ENCODE results near the gene PSKH1. TPM values are rescaled to one million over a fixed set of nuclear protein-coding genes. Genes with fewer than 3 reads are reported as not detected.

Gene PSKH1
- total RNA-seq, 1 donor from 2014 or later = 19.5 TPM

GRCh38 chr16:67942200-67942509 lies 49.1 kb downstream of the PSKH1 start:
- peaks cover 70% of the 10 kb centered on the region for H3K36me3 ChIP-seq

GRCh38 chr16:67942510-67943255 lies 49.6 kb downstream of the PSKH1 start:
- peak overlapping the region; percentile 80 for H3K27ac ChIP-seq (replicated peaks)

More at GRCh38 chr16:67942200-67942509, 49.1 kb downstream of the PSKH1 start:
- intact Hi-C loops (cut with micrococcal nuclease) = no loop called here
- TF ChIP-seq CTCF (IDR thresholded peaks at IDR 0.05; ENCODE audit: borderline replicate concordance) = peak; percentile 71
- no peak for DNase-seq
- H3K4me1 ChIP-seq = peaks cover 80% of the 10 kb centered on the region
- no peak overlapping the region for H3K4me3 ChIP-seq
- H3K27ac ChIP-seq (replicated peaks) = peak overlapping the region; percentile 80
- no peaks in the 10 kb centered on the region for H3K9me3 ChIP-seq (replicated peaks)
- no peaks in the 10 kb centered on the region for H3K27me3 ChIP-seq (ENCODE audit: low read depth)

GRCh38 chr16:67943256-67943618 lies 50.2 kb downstream of the PSKH1 start:
- TF ChIP-seq CTCF (IDR thresholded peaks at IDR 0.05; ENCODE audit: borderline replicate concordance) = no peak
- H3K4me3 ChIP-seq = no peak overlapping the region
- intact Hi-C loops (cut with micrococcal nuclease) = no loop called here
- no peaks in the 10 kb centered on the region for H3K9me3 ChIP-seq (replicated peaks)
- peaks cover 85% of the 10 kb centered on the region for H3K4me1 ChIP-seq
- DNase-seq = no peak
- no peaks in the 10 kb centered on the region for H3K27me3 ChIP-seq (ENCODE audit: low read depth)
- H3K27ac ChIP-seq (replicated peaks) = peak overlapping the region; percentile 80
- peaks cover 81% of the 10 kb centered on the region for H3K36me3 ChIP-seq

More at GRCh38 chr16:67942510-67943255, 49.6 kb downstream of the PSKH1 start:
- no peaks in the 10 kb centered on the region for H3K9me3 ChIP-seq (replicated peaks)
- no peak overlapping the region for H3K4me3 ChIP-seq
- no peak for DNase-seq
- intact Hi-C loops (cut with micrococcal nuclease) = no loop called here
- H3K4me1 ChIP-seq = peaks cover 80% of the 10 kb centered on the region
- no peak for TF ChIP-seq CTCF (IDR thresholded peaks at IDR 0.05; ENCODE audit: borderline replicate concordance)
- peaks cover 75% of the 10 kb centered on the region for H3K36me3 ChIP-seq
- no peaks in the 10 kb centered on the region for H3K27me3 ChIP-seq (ENCODE audit: low read depth)

- H3K27ac ChIP-seq (replicated peaks) = peak within 1 kb of the TSS; percentile 80
Measured at GRCh38 chr16:67943619-67944504, 50.8 kb downstream of the PSKH1 start, which contains the start of gene LCAT. Gene LCAT, minus strand, starts transcription at chr16:67944120. Its CDS starts 19 bp downstream, at chr16:67944101.

More at GRCh38 chr16:67943619-67944504, 50.8 kb downstream of the PSKH1 start, which contains the start of gene LCAT:
- intact Hi-C loops (cut with micrococcal nuclease) = no loop called here
- peak; percentile 69 for DNase-seq
- Histone ChIP-seq H3K27me3 (ENCODE audit: low read depth) (no peaks in the 10 kb centered on the region), H3K9me3 (replicated peaks) (no peaks in the 10 kb centered on the region), H3K4me3 (no peak within 1 kb of the TSS), H3K36me3 (peaks cover 87% of the 10 kb centered on the region), H3K4me1 (peaks cover 88% of the 10 kb centered on the region)
- no peak for TF ChIP-seq CTCF (IDR thresholded peaks at IDR 0.05; ENCODE audit: borderline replicate concordance)
